ENCODE results near the gene CFAP90.

The CFAP90 gene

DNA sequence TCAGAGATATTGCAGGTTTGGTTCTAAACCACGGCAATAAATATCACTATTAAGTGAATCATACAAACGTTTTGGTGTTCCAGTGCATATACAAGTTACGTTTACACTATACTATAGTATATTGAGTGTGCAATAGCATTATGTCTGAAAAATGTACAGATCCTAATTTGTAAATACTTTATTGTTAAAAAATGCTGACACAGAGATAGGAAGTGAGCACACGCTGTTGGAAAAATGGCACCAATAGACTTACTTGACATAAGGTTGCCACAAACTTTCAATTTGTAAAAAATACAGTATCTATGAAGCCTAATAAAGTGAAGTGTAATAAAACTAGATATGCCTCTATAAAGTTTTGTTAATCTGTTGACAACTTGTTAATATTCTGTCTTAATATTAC lies 16.0 kb downstream of the CFAP90 start:
- H3K4me3 ChIP-seq (ENCODE audit: low read depth, low read length) = no peak overlapping the region
- DNase-seq (ENCODE audit: low read depth) = no peak
- TF ChIP-seq, protein P1, sequence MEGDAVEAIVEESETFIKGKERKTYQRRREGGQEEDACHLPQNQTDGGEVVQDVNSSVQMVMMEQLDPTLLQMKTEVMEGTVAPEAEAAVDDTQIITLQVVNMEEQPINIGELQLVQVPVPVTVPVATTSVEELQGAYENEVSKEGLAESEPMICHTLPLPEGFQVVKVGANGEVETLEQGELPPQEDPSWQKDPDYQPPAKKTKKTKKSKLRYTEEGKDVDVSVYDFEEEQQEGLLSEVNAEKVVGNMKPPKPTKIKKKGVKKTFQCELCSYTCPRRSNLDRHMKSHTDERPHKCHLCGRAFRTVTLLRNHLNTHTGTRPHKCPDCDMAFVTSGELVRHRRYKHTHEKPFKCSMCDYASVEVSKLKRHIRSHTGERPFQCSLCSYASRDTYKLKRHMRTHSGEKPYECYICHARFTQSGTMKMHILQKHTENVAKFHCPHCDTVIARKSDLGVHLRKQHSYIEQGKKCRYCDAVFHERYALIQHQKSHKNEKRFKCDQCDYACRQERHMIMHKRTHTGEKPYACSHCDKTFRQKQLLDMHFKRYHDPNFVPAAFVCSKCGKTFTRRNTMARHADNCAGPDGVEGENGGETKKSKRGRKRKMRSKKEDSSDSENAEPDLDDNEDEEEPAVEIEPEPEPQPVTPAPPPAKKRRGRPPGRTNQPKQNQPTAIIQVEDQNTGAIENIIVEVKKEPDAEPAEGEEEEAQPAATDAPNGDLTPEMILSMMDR (IDR thresholded peaks at IDR 0.05; ENCODE audit: insufficient read depth, low read depth, low read length, missing control alignments) = no peak

DNA sequence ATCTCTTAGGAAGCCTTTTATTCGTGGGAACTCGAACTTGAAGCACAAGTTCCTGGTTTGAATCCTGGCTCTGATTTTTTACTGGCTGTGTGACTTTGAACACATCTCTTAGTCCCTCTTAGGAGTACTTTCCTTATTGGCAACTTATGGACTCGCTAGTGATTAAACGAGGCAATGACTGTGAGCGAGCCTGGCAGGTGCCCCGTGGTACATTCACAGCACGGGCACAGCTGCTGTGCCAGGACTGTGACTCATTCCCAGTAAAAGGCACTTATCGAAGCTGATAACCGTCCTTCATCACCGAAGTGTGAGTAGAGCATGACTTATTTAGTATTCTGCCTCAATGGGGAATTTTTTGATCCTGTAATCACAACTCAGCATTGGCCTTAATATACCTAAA lies 22.7 kb downstream of the CFAP90 start:
- H3K4me3 ChIP-seq (ENCODE audit: low read depth, low read length) = no peak overlapping the region
- no peak for DNase-seq (ENCODE audit: low read depth)
- TF ChIP-seq, protein P1 (IDR thresholded peaks at IDR 0.05; ENCODE audit: insufficient read depth, low read depth, low read length, missing control alignments) = no peak

- no peak overlapping the region for H3K4me3 ChIP-seq (ENCODE audit: low read depth, low read length)
- TF ChIP-seq, protein P1 (IDR thresholded peaks at IDR 0.05; ENCODE audit: insufficient read depth, low read depth, low read length, missing control alignments) = no peak
- DNase-seq (ENCODE audit: low read depth) = no peak
These were observed 23.3 kb downstream of the CFAP90 start for GRCh38 chr5:7827610-7828009.

DNA sequence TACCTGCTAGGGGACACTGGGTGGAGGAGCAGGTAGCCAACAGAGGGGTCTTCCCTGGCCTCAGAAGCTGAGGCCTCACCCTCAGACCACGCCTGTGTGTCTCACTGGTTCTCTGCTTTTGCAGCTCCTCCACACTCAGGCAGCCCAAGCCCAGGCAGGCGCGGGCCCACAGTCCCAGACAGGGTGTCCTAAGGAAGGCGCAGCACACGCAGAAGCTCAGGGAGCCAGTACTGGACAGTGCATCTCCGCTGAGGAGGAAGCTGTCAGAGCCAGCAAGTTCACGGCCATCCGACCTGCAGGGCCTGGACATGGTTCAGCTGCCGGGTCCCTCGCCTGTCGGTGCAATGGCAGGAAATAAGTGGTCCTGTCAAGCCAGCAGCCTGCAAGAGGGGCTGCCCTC lies 25.3 kb downstream of the CFAP90 start:
- DNase-seq (ENCODE audit: low read depth) = no peak
- H3K4me3 ChIP-seq (ENCODE audit: low read depth, low read length) = no peak overlapping the region
- TF ChIP-seq, protein P1 (IDR thresholded peaks at IDR 0.05; ENCODE audit: insufficient read depth, low read depth, low read length, missing control alignments) = no peak

DNA sequence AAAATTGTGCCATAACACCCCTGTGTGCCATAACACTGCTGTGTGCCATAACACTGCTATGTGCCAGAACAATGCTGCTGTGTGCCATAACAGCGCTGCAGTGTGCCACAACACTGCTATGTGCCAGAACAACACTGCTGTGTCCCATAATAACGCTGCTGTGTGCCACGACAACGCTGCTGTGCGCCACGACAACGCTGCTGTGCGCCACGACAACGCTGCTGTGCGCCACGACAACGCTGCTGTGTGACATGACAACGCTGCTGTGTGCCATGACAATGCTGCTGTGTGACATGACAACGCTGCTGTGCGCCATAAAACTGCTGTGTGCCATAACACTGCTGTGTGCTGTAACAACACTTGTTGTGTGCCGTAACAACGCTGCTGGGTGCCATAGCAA lies 25.9 kb downstream of the CFAP90 start:
- no peak for DNase-seq (ENCODE audit: low read depth)
- H3K4me3 ChIP-seq (ENCODE audit: low read depth, low read length) = no peak overlapping the region
- TF ChIP-seq, protein P1 (IDR thresholded peaks at IDR 0.05; ENCODE audit: insufficient read depth, low read depth, low read length, missing control alignments) = no peak

- no peak for DNase-seq (ENCODE audit: low read depth)
- H3K4me3 ChIP-seq (ENCODE audit: low read depth, low read length) = no peak overlapping the region
- TF ChIP-seq, protein P1 (IDR thresholded peaks at IDR 0.05; ENCODE audit: insufficient read depth, low read depth, low read length, missing control alignments) = no peak
These were observed 27.3 kb downstream of the CFAP90 start for GRCh38 chr5:7823594-7823993.

DNA sequence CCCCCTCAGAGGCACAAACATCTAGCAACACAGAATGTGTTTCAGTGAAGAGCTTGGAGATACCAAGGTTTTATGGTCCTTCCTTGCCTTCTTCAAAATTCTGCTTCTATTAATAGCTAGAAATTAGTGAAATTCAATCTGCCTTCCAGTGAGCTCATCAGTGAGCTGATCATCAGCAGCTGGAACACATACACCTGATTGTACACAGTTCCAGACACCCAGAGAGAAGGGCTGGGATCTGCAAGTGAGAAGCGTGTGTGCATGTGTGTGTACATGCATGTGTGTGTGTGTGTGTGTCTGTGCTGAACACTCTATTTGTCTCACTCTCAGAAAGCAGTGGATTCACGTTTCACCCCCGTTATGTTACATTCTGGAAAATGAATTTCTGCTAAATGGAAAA lies 28.5 kb downstream of the CFAP90 start:
- TF ChIP-seq, protein P1 (IDR thresholded peaks at IDR 0.05; ENCODE audit: insufficient read depth, low read depth, low read length, missing control alignments) = no peak
- no peak for DNase-seq (ENCODE audit: low read depth)
- no peak overlapping the region for H3K4me3 ChIP-seq (ENCODE audit: low read depth, low read length)
